Parathyroid adenoma (tissue), 2 donors: ENCODE data around the gene CTBP2.

Experiments used
- H2AFZ ChIP-seq: fragments of 300-600 bp; sonication (generic); one replicate; pipeline ENCODE4 v1.7.0; 2017; ENCODE audit warnings: antibody characterized with exemption, mild to moderate bottlenecking
- H3K27ac ChIP-seq: fragments of 300-600 bp; sonication (generic); one replicate; pipeline ENCODE4 v1.7.0; 2017
- H3K27me3 ChIP-seq: fragments of 300-600 bp; sonication (generic); one replicate; pipeline ENCODE4 v1.7.0; 2017; ENCODE audit warnings: low read length; ENCODE audit not compliant: control insufficient read depth, insufficient read depth
- H3K36me3 ChIP-seq: fragments of 300-600 bp; sonication (generic); one replicate; pipeline ENCODE4 v1.7.0; 2017; ENCODE audit warnings: low read length; ENCODE audit not compliant: control insufficient read depth, insufficient read depth
- H3K4me1 ChIP-seq: fragments of 300-600 bp; sonication (generic); one replicate; pipeline ENCODE4 v1.7.0; 2017; ENCODE audit warnings: control low read depth
- H3K4me2 ChIP-seq: fragments of 300-600 bp; sonication (generic); one replicate; pipeline ENCODE4 v1.7.0; 2017; ENCODE audit warnings: low read length
- H3K4me3 ChIP-seq: fragments of 300-600 bp; sonication (generic); one replicate; pipeline ENCODE4 v1.7.0; 2017; ENCODE audit warnings: low read depth, low read length
- H3K79me2 ChIP-seq: fragments of 300-600 bp; sonication (generic); one replicate; pipeline ENCODE4 v1.7.0; 2017; ENCODE audit warnings: control low read depth
- H3K9ac ChIP-seq: fragments of 300-600 bp; sonication (generic); one replicate; pipeline ENCODE4 v1.7.0; 2017; ENCODE audit warnings: mild to moderate bottlenecking
- H3K9me3 ChIP-seq: fragments of 300-600 bp; sonication (generic); one replicate; pipeline ENCODE4 v1.7.0; 2017; ENCODE audit warnings: low read length; ENCODE audit not compliant: control insufficient read depth
- CTCF ChIP-seq: fragments of 300-600 bp; sonication (generic); IDR thresholded peaks from one replicate; pipeline ENCODE4 v1.7.0; 2017; ENCODE audit warnings: antibody characterized with exemption, mild to moderate bottlenecking
- donor health status: primary hyperparathyroidism.

The CTBP2 gene

DNA sequence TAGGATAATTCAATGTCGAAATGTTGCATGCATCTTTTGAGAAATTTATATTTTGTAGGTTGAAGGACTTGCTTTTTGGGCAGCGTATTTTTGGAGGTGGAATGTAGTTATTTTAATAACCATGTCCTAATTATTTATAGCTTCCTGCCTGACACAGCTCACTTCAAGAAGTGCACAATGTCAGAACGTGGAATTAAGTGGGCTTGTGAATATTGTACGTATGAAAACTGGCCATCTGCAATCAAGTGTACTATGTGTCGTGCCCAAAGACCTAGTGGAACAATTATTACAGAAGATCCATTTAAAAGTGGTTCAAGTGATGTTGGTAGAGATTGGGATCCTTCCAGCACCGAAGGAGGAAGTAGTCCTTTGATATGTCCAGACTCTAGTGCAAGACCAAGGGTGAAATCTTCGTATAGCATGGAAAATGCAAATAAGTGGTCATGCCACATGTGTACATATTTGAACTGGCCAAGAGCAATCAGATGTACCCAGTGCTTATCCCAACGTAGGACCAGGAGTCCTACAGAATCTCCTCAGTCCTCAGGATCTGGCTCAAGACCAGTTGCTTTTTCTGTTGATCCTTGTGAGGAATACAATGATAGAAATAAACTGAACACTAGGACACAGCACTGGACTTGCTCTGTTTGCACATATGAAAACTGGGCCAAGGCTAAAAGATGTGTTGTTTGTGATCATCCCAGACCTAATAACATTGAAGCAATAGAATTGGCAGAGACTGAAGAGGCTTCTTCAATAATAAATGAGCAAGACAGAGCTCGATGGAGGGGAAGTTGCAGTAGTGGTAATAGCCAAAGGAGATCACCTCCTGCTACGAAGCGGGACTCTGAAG is 217.8 kb downstream of the CTBP2 start:
- peaks cover 39% of the 10 kb centered on the region for H3K79me2 ChIP-seq
- no peak for TF ChIP-seq CTCF
- H2AFZ ChIP-seq: no peak overlapping the region
- no peak overlapping the region for H3K9ac ChIP-seq
- H3K9me3 ChIP-seq: no peaks in the 10 kb centered on the region
- no peaks in the 10 kb centered on the region for H3K27me3 ChIP-seq
- H3K4me3 ChIP-seq: no peak overlapping the region
- no peak overlapping the region for H3K4me2 ChIP-seq
- H3K4me1 ChIP-seq: peaks cover 3% of the 10 kb centered on the region
- H3K27ac ChIP-seq: no peak overlapping the region
- H3K36me3 ChIP-seq: no peaks in the 10 kb centered on the region

DNA sequence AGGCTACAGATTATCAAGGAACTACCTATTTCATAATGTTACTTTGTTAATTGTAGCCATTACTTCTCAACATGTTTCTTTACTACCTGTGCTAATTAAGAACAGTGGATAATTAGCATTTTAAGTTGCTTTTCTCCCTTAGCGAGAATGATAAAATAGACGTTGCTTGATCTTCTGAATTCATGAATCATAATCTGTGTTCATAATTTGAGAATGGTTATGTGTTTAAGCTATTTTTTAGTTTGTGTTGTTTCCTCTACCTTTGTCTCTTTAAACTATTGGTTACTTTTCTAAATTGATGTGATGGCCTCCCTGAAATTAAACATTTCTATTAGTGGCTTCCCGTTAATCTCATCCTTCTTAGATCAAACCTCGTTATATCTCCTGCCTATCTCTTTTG is 218.5 kb downstream of the CTBP2 start, which contains the start of gene ZRANB1:
Gene ZRANB1, plus strand, starts transcription at position 301 of the 400 bp plus-strand sequence. CDS start 371 bp downstream, outside the sequence.
- Histone ChIP-seq H3K27ac (no peak within 1 kb of the TSS), H3K4me3 (no peak within 1 kb of the TSS), H3K9me3 (no peaks in the 10 kb centered on the region), H3K27me3 (no peaks in the 10 kb centered on the region), H3K79me2 (peaks cover 43% of the 10 kb centered on the region), H2AFZ (no peak within 1 kb of the TSS), H3K36me3 (no peaks in the 10 kb centered on the region), H3K4me2 (no peak within 1 kb of the TSS), H3K9ac (no peak within 1 kb of the TSS), H3K4me1 (no peaks in the 10 kb centered on the region)
- TF ChIP-seq CTCF: no peak

- Histone ChIP-seq H3K4me2 (no peak overlapping the region), H3K27ac (no peak overlapping the region), H3K4me3 (no peak overlapping the region), H3K9ac (no peak overlapping the region), H3K36me3 (no peaks in the 10 kb centered on the region), H2AFZ (no peak overlapping the region), H3K27me3 (no peaks in the 10 kb centered on the region), H3K4me1 (peaks cover 8% of the 10 kb centered on the region), H3K9me3 (no peaks in the 10 kb centered on the region), H3K79me2 (peaks cover 54% of the 10 kb centered on the region)
- no peak for TF ChIP-seq CTCF
Measured at GRCh38 chr10:124939290-124939689, 221.1 kb downstream of the CTBP2 start.

- Histone ChIP-seq H3K36me3 (no peaks in the 10 kb centered on the region), H3K4me3 (no peak overlapping the region), H3K4me1 (peaks cover 11% of the 10 kb centered on the region), H3K9me3 (no peaks in the 10 kb centered on the region), H3K27me3 (no peaks in the 10 kb centered on the region), H3K79me2 (peaks cover 63% of the 10 kb centered on the region), H3K9ac (no peak overlapping the region), H3K4me2 (no peak overlapping the region), H3K27ac (no peak overlapping the region), H2AFZ (no peak overlapping the region)
- TF ChIP-seq CTCF: no peak
Measured at GRCh38 chr10:124936813-124937212, 223.6 kb downstream of the CTBP2 start.

DNA sequence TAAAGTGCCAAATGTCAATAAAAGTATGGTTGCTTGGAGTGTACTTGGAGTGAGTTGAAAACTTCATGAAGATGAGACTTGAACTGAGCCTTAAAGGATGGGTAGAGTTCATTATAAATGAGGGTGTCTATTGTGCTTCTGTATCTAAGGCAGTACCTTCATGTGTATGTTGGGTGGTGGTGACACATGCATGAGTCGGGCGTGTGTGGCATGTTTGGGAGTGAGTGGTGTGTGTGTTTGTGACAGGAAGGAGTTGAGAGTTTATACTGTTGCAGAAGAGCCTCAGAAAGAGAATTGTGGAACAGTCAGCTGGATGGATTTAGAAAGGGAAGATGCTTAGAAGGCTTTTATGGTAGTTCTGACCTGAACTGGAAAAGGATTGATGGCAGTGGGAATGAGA is 224.4 kb downstream of the CTBP2 start:
- H3K4me1 ChIP-seq: peaks cover 11% of the 10 kb centered on the region
- peaks cover 66% of the 10 kb centered on the region for H3K79me2 ChIP-seq
- H3K27ac ChIP-seq: no peak overlapping the region
- H3K4me3 ChIP-seq: no peak overlapping the region
- no peak overlapping the region for H3K9ac ChIP-seq
- H3K27me3 ChIP-seq: no peaks in the 10 kb centered on the region
- no peak overlapping the region for H3K4me2 ChIP-seq
- no peak for TF ChIP-seq CTCF
- no peak overlapping the region for H2AFZ ChIP-seq
- H3K9me3 ChIP-seq: no peaks in the 10 kb centered on the region
- H3K36me3 ChIP-seq: no peaks in the 10 kb centered on the region
